CD4-positive, alpha-beta T cell (primary cell): ENCODE measurements around the gene GALNT18. TPM values are rescaled to one million over a fixed set of nuclear protein-coding genes. Genes with fewer than 3 reads are reported as not detected.
"Not testable (repeated sequence)": the region's sequence is repeated elsewhere in the genome, so short reads cannot be mapped to it uniquely, and the experiment has no call there.

Experiments used
- ATAC-seq: fragments of 200-7000 bp; cut with Tn5 transposase; one replicate; pipeline ENCODE4 v1.10.0; 2022; ENCODE audit warnings: mild to moderate bottlenecking; ENCODE audit not compliant: poor library complexity
- CTCF ChIA-PET: fragments of 350-600 bp; sonication (Branson Sonifier 250); formaldehyde crosslinking; loops from one replicate; lab custom pipeline; 2021; ENCODE audit warnings: antibody characterized with exemption, inconsistent platforms; lab: Charles Lee
- POLR2A ChIA-PET: fragments of 350-600 bp; sonication (Branson Sonifier 250); formaldehyde crosslinking; loops from one replicate; lab custom pipeline; 2021; ENCODE audit warnings: antibody characterized with exemption, inconsistent platforms; lab: Charles Lee
- DNase-seq, 14 experiments: peaks; one replicate each; pipeline ENCODE4 v3.0.0-alpha.2; 2013 to 2020; ENCODE audit warnings: mixed read lengths in 2 of 14
- H3K27ac ChIP-seq, 2 donors: one replicate each; pipeline versions ENCODE4 v1.5.1 to v1.7.0; 2013; ENCODE audit warnings: low read length in 2 of 2, low read depth in 1 of 2, mild to moderate bottlenecking in 1 of 2
- H3K27me3 ChIP-seq, 2 experiments: 1 replicate in 1 of 2; 2 replicates in 1 of 2; pipeline versions ENCODE4 v1.6.1 to v1.7.0; 2013; ENCODE audit warnings: low read length in 2 of 2, control low read depth in 1 of 2, mild to moderate bottlenecking in 1 of 2, moderate library complexity in 1 of 2; ENCODE audit not compliant: insufficient read depth in 2 of 2, control insufficient read depth in 1 of 2
- H3K36me3 ChIP-seq: one replicate; pipeline ENCODE4 v1.6.1; 2013; ENCODE audit warnings: low read length, control low read depth; ENCODE audit not compliant: insufficient read depth
- H3K4me1 ChIP-seq: one replicate; pipeline ENCODE4 v1.6.1; 2013; ENCODE audit warnings: low read length, control low read depth; ENCODE audit not compliant: insufficient read depth
- H3K4me3 ChIP-seq: one replicate; pipeline ENCODE4 v1.5.1; 2013; ENCODE audit warnings: mild to moderate bottlenecking, low read length, moderate library complexity
- H3K9me3 ChIP-seq, 2 experiments: 1 replicate in 1 of 2; 2 replicates in 1 of 2; pipeline versions ENCODE4 v1.6.1 to v1.7.0; 2013; ENCODE audit warnings: low read length in 2 of 2, mild to moderate bottlenecking in 2 of 2, control low read depth in 1 of 2, moderate library complexity in 1 of 2; ENCODE audit not compliant: control insufficient read depth in 1 of 2, insufficient read depth in 1 of 2
- H3K27ac Mint-ChIP-seq: one replicate; pipeline ENCODE4 v1.8.0; 2020; ENCODE audit warnings: mixed read lengths
- H3K27me3 Mint-ChIP-seq: one replicate; pipeline ENCODE4 v1.8.0; 2021; ENCODE audit warnings: mixed read lengths
- H3K36me3 Mint-ChIP-seq: one replicate; pipeline ENCODE4 v1.8.0; 2021; ENCODE audit warnings: low read depth, mixed read lengths
- H3K4me1 Mint-ChIP-seq: one replicate; pipeline ENCODE4 v1.8.0; 2021; ENCODE audit warnings: low read depth, mixed read lengths
- H3K4me3 Mint-ChIP-seq: one replicate; pipeline ENCODE4 v1.8.0; 2020; ENCODE audit warnings: mild to moderate bottlenecking, mixed read lengths
- H3K9me3 Mint-ChIP-seq: one replicate; pipeline ENCODE4 v1.8.0; 2020; ENCODE audit warnings: mixed read lengths
- CTCF ChIP-seq: fragments of 200-600 bp; IDR thresholded peaks from one replicate; pipeline ENCODE4 v1.8.0; 2022; ENCODE audit warnings: antibody characterized with exemption, mild to moderate bottlenecking
- intact Hi-C, 2 experiments: fragments of 100-400 bp; cut with DNase I in 1 of 2; cut with micrococcal nuclease in 1 of 2; formaldehyde crosslinking; loops; one replicate each; pipeline versions ENCODE4 v1.15.1 to v1.9.0; 2023 to 2025; cut with DNase I, micrococcal nuclease
- total RNA-seq, 174 experiments: library from RNA in 2 of 174; stranded (reverse) in 2 of 174; gene quantifications; one replicate each; pipeline ENCODE4 v1.2.3 and lab custom pipeline; 2021 to 2026

The GALNT18 gene
- total RNA-seq, 2 experiments from 2014 or later: 0.08 TPM; not detected in 1

- Mint-ChIP-seq H3K4me1 (no peaks in the 10 kb centered on the region), H3K27ac (no peak overlapping the region), H3K9me3 (no peaks in the 10 kb centered on the region), H3K36me3 (no peaks in the 10 kb centered on the region), H3K4me3 (no peak overlapping the region), H3K27me3 (peaks cover 25% of the 10 kb centered on the region)
- DNase-seq: no peak
- POLR2A ChIA-PET: no interaction called here
- Histone ChIP-seq H3K27me3 (no peaks in the 10 kb centered on the region), H3K4me3 (no peak overlapping the region), H3K27ac (no peak overlapping the region), H3K9me3 (no peaks in the 10 kb centered on the region), H3K4me1 (no peaks in the 10 kb centered on the region), H3K36me3 (no peaks in the 10 kb centered on the region)
- TF ChIP-seq CTCF: no peak
- CTCF ChIA-PET: no interaction called here
- intact Hi-C loops: no loop called here
- ATAC-seq: no peak
These were observed 258.1 kb downstream of the GALNT18 start for GRCh38 chr11:11363674-11364073.

GRCh38 chr11:11359611-11360010 is 262.2 kb downstream of the GALNT18 start:
- TF ChIP-seq CTCF: no peak
- Histone ChIP-seq H3K27ac (no peak overlapping the region), H3K4me1 (no peaks in the 10 kb centered on the region), H3K36me3 (no peaks in the 10 kb centered on the region), H3K4me3 (no peak overlapping the region), H3K27me3 (no peaks in the 10 kb centered on the region), H3K9me3 (no peaks in the 10 kb centered on the region)
- no peak overlapping the region for H3K4me3 Mint-ChIP-seq
- ChIA-PET POLR2A (no interaction called here), CTCF (no interaction called here)
- intact Hi-C loops: no loop called here
- no peak overlapping the region for H3K27ac Mint-ChIP-seq
- ATAC-seq (no peak), DNase-seq (no peak)
- peaks cover 24% of the 10 kb centered on the region for H3K27me3 Mint-ChIP-seq
- no peaks in the 10 kb centered on the region for H3K36me3 Mint-ChIP-seq
- no peaks in the 10 kb centered on the region for H3K4me1 Mint-ChIP-seq
- H3K9me3 Mint-ChIP-seq: peaks cover 2% of the 10 kb centered on the region

GRCh38 chr11:11356842-11357241 is 265.0 kb downstream of the GALNT18 start:
- Mint-ChIP-seq H3K4me1 (no peaks in the 10 kb centered on the region), H3K9me3 (peaks cover 2% of the 10 kb centered on the region), H3K36me3 (no peaks in the 10 kb centered on the region), H3K4me3 (no peak overlapping the region), H3K27me3 (peaks cover 12% of the 10 kb centered on the region), H3K27ac (no peak overlapping the region)
- no peaks in the 10 kb centered on the region for H3K27me3 ChIP-seq
- ChIA-PET CTCF (no interaction called here), POLR2A (no interaction called here)
- no peak overlapping the region for H3K27ac ChIP-seq
- H3K4me3 ChIP-seq: no peak overlapping the region
- no peaks in the 10 kb centered on the region for H3K4me1 ChIP-seq
- DNase-seq: no peak
- intact Hi-C loops: no loop called here
- ATAC-seq: no peak
- H3K9me3 ChIP-seq: no peaks in the 10 kb centered on the region
- no peaks in the 10 kb centered on the region for H3K36me3 ChIP-seq
- no peak for TF ChIP-seq CTCF

GRCh38 chr11:11352878-11353277 is 268.9 kb downstream of the GALNT18 start, which contains the start of gene CSNK2A3:
Gene CSNK2A3, minus strand, starts transcription at chr11:11353250. Its CDS starts 131 bp downstream, at chr11:11353119.
- CTCF ChIA-PET, intact Hi-C loops, DNase-seq, ATAC-seq, H3K27ac Mint-ChIP-seq, H3K4me1 ChIP-seq, H3K9me3 ChIP-seq, H3K9me3 Mint-ChIP-seq, H3K27me3 ChIP-seq, H3K4me3 Mint-ChIP-seq, H3K4me1 Mint-ChIP-seq, H3K36me3 ChIP-seq, H3K36me3 Mint-ChIP-seq, POLR2A ChIA-PET, H3K4me3 ChIP-seq, H3K27ac ChIP-seq: not testable (repeated sequence)
- H3K27me3 Mint-ChIP-seq: peaks cover 16% of the 10 kb centered on the region

- H3K27me3 ChIP-seq, CTCF ChIA-PET, H3K4me1 Mint-ChIP-seq, H3K4me3 ChIP-seq, H3K9me3 Mint-ChIP-seq, ATAC-seq, H3K4me3 Mint-ChIP-seq, H3K4me1 ChIP-seq, DNase-seq, intact Hi-C loops, POLR2A ChIA-PET, H3K27ac Mint-ChIP-seq, H3K36me3 ChIP-seq, H3K27ac ChIP-seq, H3K9me3 ChIP-seq, H3K36me3 Mint-ChIP-seq: not testable (repeated sequence)
- H3K27me3 Mint-ChIP-seq: peaks cover 25% of the 10 kb centered on the region
These were observed 270.0 kb downstream of the GALNT18 start for GRCh38 chr11:11351851-11352250.
